HFFc6 (cell line): Measurements from ENCODE around the gene RAPGEF4. TPM values are rescaled to one million over a fixed set of nuclear protein-coding genes. Genes with fewer than 3 reads are reported as not detected.
A peak's percentile ranks its signal among the peaks of the same experiment; 100 is the strongest.

Experiments
- DNase-seq: peaks from one replicate; pipeline ENCODE4 v3.0.0-alpha.2; 2018
- H3K27ac Mint-ChIP-seq: 2 replicates; pipeline ENCODE4 v1.8.0; 2020; ENCODE audit warnings: mild to moderate bottlenecking, mixed read lengths
- H3K27me3 Mint-ChIP-seq: 2 replicates; pipeline ENCODE4 v1.8.0; 2021; ENCODE audit warnings: mild to moderate bottlenecking, moderate library complexity, mixed read lengths; ENCODE audit not compliant: insufficient read depth
- H3K36me3 Mint-ChIP-seq: 2 replicates; pipeline ENCODE4 v1.8.0; 2021; ENCODE audit warnings: low read depth, mixed read lengths
- H3K4me1 Mint-ChIP-seq: 2 replicates; pipeline ENCODE4 v1.8.0; 2020; ENCODE audit warnings: low read depth, mixed read lengths
- H3K4me3 Mint-ChIP-seq: 2 replicates; pipeline ENCODE4 v1.8.0; 2020; ENCODE audit warnings: mild to moderate bottlenecking, moderate library complexity, mixed read lengths
- H3K9me3 Mint-ChIP-seq: 2 replicates; pipeline ENCODE4 v1.8.0; 2020; ENCODE audit warnings: mild to moderate bottlenecking, mixed read lengths
- total RNA-seq, 6 experiments: library from RNA; stranded (reverse); fragmentation: NEBNext Ultra II Directional; extraction: Animal tissue kit (Norgen Biotek cat#: 25700); gene quantifications; 2 replicates in 1 of 6; 3 replicates in 5 of 6; pipeline ENCODE4 v1.2.3, GENCODE V29; 2021
- TF ChIP-seq, protein P1 (sequence below): fragments of 200-600 bp; sonication (generic); IDR thresholded peaks from 2 replicates; pipeline ENCODE4 v1.5.0; 2021; ENCODE audit warnings: antibody characterized with exemption, mild to moderate bottlenecking

Gene RAPGEF4
- total RNA-seq, 6 experiments from 2014 or later, result 0.14 to 0.37 (median 0.18) TPM

DNA sequence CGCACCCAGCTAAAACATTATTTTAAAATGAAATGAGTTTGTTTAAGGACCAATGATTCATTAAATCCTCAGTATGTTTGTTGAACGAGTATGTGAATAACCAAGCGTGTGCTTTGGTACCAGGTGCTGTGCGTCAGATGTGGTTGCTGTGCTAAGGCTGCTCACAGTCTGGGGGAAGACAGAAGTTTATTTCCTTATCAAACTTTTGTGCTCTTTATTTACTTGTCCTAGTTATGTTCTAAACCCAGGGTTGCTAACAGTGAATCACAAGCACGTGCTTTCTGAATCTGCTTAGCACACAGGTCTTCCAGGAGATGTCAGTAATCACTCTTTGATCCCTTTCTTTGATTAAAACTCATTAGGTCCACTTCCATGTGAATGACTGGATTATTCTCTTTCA, 37.0 kb downstream of the RAPGEF4 start:
- Mint-ChIP-seq H3K4me1 (no peaks in the 10 kb centered on the region; the same call in 1 of the 2 replicates), H3K36me3 (no peaks in the 10 kb centered on the region), H3K27ac (no peak overlapping the region), H3K9me3 (no peaks in the 10 kb centered on the region), H3K4me3 (no peak overlapping the region), H3K27me3 (peaks cover 8% of the 10 kb centered on the region)
- DNase-seq, result peak; percentile 4
- TF ChIP-seq, protein P1, sequence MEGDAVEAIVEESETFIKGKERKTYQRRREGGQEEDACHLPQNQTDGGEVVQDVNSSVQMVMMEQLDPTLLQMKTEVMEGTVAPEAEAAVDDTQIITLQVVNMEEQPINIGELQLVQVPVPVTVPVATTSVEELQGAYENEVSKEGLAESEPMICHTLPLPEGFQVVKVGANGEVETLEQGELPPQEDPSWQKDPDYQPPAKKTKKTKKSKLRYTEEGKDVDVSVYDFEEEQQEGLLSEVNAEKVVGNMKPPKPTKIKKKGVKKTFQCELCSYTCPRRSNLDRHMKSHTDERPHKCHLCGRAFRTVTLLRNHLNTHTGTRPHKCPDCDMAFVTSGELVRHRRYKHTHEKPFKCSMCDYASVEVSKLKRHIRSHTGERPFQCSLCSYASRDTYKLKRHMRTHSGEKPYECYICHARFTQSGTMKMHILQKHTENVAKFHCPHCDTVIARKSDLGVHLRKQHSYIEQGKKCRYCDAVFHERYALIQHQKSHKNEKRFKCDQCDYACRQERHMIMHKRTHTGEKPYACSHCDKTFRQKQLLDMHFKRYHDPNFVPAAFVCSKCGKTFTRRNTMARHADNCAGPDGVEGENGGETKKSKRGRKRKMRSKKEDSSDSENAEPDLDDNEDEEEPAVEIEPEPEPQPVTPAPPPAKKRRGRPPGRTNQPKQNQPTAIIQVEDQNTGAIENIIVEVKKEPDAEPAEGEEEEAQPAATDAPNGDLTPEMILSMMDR, result no peak

DNA sequence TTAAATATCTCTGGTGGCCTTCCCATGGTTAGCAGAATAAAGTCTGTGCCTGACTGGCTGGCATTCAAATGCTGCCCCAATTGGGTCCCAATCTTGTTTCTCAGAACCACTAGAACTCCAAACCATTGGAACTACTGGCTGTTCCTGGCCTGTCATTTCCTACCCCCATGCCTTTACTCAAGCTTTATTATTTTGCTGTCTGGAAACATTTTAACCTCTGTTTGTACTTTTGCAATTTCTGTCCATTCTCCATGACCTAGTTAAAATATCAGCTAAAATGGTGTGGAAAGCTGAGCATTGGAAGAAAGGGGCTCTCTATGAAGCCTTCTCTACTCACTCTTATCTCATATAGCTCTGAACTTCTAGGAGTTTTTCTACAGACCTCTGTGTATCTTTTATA, 38.7 kb downstream of the RAPGEF4 start:
- Mint-ChIP-seq H3K27ac (no peak overlapping the region), H3K4me1 (no peaks in the 10 kb centered on the region; the same call in 1 of the 2 replicates), H3K9me3 (no peaks in the 10 kb centered on the region), H3K4me3 (no peak overlapping the region), H3K27me3 (peaks cover 12% of the 10 kb centered on the region), H3K36me3 (no peaks in the 10 kb centered on the region)
- DNase-seq, result no peak
- TF ChIP-seq, protein P1, result no peak

GRCh38 chr2:172775319-172775718, 39.7 kb downstream of the RAPGEF4 start:
- TF ChIP-seq, protein P1, result no peak
- H3K27ac Mint-ChIP-seq, result no peak overlapping the region
- H3K4me1 Mint-ChIP-seq, result no peaks in the 10 kb centered on the region; the same call in 1 of the 2 replicates
- H3K27me3 Mint-ChIP-seq, result peaks cover 12% of the 10 kb centered on the region
- H3K9me3 Mint-ChIP-seq, result no peaks in the 10 kb centered on the region
- H3K4me3 Mint-ChIP-seq, result no peak overlapping the region
- H3K36me3 Mint-ChIP-seq, result no peaks in the 10 kb centered on the region
- DNase-seq, result no peak

- H3K4me1 Mint-ChIP-seq, result peaks cover 8% of the 10 kb centered on the region
- H3K36me3 Mint-ChIP-seq, result no peaks in the 10 kb centered on the region
- H3K27me3 Mint-ChIP-seq, result peaks cover 12% of the 10 kb centered on the region
- H3K9me3 Mint-ChIP-seq, result no peaks in the 10 kb centered on the region
- H3K4me3 Mint-ChIP-seq, result no peak overlapping the region
- TF ChIP-seq, protein P1, result no peak
- no peak for DNase-seq
- no peak overlapping the region for H3K27ac Mint-ChIP-seq
Measured at GRCh38 chr2:172777431-172777830, 41.8 kb downstream of the RAPGEF4 start.

GRCh38 chr2:172782506-172783164, 47.0 kb downstream of the RAPGEF4 start:
- H3K4me1 Mint-ChIP-seq, result peaks cover 35% of the 10 kb centered on the region
- no peaks in the 10 kb centered on the region for H3K36me3 Mint-ChIP-seq
- H3K4me3 Mint-ChIP-seq, result peak overlapping the region; percentile 22
- peak overlapping the region; percentile 85 for H3K27ac Mint-ChIP-seq
- H3K9me3 Mint-ChIP-seq, result no peaks in the 10 kb centered on the region
- TF ChIP-seq, protein P1, result no peak
- H3K27me3 Mint-ChIP-seq, result peaks cover 5% of the 10 kb centered on the region
- DNase-seq, result peak; percentile 37
